NCI-H1105 treated with DMSO at 0.1 percent for 48 hours (cell line): Measurements from ENCODE around the gene MRM1.

ENCODE experiments used
- DNase-seq: peaks from one replicate; lab custom pipeline; 2025; lab: John Stamatoyannopoulos, UW

Gene MRM1

DNA sequence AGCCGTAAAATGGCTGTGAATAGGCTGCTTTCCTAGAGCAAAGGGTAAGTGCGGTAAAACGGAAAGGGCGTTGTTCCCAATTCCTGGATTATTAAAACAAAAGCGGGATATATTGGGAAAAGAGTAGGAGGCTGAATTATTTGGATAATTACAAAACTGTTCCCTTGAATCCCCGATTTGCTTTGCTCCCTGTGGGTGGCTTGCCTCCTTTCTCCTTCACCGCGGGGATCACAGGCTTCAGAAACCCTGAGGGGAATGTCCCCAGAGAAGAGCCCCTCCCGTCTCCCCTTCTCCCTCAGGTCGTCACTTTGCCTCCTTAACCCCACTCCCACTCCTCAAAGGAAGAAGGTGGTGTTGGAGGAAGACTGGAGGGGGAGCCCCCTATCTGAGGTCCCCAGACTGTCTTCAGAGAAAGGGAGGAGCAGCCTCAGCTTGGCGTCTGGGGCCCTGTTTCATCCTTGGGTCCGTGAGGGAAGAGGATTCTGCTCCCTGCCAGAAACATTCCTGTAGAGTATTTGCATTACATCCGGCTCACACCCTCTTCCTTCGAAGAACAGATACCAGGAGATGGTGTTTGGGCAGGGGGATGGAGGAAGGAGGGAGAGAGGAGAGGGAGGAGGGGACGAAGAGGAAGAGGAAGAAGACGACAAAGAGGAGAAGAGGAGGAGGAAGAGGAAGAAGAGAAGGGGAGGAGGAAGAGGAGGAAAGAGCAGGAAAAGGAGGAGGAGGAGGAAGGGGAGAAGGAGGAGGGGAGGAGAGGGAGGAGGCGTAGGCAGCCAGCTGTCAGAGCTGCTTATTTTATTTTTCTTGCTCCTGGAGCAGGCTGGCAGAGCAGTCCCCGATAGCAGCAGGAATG, 31.8 kb downstream of the MRM1 start:
- no peak for DNase-seq

GRCh38 chr17:36640346-36640745, 39.0 kb downstream of the MRM1 start:
- no peak for DNase-seq

DNA sequence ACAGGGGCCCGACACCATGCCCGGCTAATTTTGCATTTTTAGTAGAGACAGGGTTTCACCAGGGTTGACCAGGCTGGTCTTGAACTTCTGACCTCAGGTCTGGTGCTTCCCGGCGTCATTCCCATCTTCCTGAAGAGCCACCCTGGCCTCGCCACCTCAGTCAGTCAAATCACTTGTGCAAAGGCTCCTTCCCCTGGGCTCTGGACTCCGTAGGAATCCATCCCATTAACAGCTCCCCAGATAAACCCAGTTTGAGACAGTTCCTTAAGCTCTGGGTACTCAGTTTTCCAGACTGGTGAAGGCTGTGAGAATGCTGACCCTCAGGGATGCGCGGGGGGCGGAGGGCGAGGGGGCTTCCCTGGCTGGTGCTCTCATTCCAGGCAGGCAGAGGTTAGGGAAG, 39.5 kb downstream of the MRM1 start:
- no peak for DNase-seq

- DNase-seq = no peak
These were observed 40.0 kb downstream of the MRM1 start for GRCh38 chr17:36641331-36641876.

DNA sequence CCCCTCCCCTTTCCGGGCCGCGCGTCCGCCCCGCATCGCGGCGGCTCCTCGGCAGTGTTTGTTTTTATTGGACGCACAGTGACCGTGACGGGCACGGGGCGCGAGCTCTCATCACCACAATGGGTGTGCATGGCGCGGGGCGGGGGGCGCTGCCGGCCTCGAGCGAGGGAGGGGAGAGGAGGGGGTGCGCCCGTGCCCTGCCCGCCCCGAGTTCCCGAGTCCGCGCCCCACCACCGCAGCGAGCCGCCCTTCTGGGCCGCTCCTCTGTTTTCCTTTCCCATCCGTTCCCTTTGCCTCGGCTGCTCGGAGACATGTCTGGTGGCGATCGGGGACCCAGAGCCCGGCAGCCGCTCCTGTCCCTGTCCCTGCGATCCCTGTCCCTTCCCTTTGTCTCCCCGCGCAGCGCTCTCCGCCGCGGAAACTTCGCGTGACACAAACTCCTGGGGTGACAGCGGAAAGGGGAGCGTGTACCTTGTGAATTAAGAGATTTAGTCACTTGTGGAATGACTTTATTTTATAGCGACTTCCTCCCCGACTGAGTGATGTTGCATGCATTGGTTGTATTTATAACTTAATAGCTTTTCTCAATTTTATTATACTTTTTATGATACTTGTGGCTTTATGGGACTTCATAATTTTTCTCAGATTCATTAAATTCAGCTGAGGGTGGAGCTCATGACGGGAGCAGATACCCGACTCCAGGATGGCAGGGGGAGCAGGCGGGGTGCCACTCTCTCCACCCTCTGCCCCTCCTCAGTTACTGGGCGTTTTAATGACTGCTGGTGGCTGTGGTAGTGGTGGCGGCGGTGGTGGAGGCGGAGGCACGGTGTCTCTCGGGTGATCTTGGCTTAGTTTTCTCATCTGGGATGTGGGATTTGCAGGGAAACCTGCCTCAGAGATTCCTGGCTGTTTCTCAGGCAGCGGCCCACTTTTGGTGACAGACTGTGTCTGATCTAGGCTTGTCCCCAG, 40.8 kb downstream of the MRM1 start:
- peak; percentile 22 for DNase-seq

- no peak for DNase-seq
These were observed 41.8 kb downstream of the MRM1 start for GRCh38 chr17:36643086-36643685.

DNA sequence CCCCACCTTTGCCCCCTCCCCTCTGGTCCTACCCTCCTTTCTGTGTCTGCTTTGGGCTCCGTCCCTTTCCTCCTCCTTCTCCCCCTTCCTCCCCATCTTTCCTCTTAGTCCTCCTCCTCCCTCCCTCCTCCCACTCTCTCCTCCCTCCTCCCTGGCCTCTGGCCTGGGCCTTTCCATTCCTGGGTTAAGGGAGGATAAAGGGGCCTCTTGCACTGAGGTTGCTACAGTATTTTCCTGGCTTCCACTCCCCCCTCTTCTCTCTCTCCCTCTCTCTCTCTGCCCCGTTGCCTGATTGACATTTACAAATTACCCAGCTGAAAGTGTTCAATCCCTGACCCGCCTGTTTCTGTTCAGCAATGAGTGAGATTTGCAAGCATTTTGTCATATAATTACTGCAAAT, 44.0 kb downstream of the MRM1 start:
- no peak for DNase-seq

- DNase-seq = no peak
These were observed 46.3 kb downstream of the MRM1 start for GRCh38 chr17:36647636-36648035.

DNA sequence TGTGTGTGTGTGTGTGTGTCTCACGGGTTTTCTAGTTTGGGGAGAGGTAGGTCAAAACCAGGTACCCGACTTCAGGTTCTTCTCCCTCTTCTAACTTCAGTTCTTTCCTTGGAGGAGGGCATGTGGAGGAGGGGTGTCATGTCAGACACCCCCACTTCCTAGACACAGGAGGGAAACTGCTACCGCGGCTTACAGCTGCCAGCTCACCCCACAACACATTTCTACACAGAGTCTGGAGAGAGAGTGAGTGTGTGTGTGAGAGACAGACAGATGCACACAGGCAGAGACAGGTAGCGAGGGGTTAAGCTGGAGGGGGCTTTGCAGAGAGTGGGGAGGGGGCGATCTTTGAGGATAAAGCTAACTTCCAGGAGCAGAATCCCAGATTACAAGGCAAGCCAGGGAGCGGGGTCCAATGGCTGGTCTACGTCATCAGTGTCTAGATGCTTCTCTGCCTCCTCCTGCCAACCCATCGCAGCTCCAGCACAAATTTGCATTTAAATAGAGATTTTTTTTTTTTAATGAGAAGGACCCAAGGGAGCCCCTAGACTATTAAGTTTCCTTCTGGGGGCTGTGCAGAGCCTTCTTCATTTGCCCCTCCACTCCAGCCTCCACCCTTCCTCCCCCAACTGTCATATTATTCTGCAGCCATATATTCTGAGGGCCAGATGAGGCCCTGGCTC, 48.9 kb downstream of the MRM1 start:
- no peak for DNase-seq

- no peak for DNase-seq
These were observed 52.0 kb downstream of the MRM1 start for GRCh38 chr17:36653374-36653773.

- no peak for DNase-seq
These were observed 52.5 kb downstream of the MRM1 start for GRCh38 chr17:36653856-36654255.

- DNase-seq = no peak
These were observed 54.3 kb downstream of the MRM1 start for GRCh38 chr17:36655726-36656125.

- DNase-seq = no peak
These were observed 56.0 kb downstream of the MRM1 start for GRCh38 chr17:36657390-36657762.

- no peak for DNase-seq
These were observed 56.5 kb downstream of the MRM1 start for GRCh38 chr17:36657763-36658490.
